Posterior cingulate gyrus (tissue), 11 donors: ENCODE measurements around the gene TRAPPC2B.

Experiments
- DNase-seq, 10 donors: peaks; one replicate each; pipeline versions ENCODE4 v3.0.0 to v3.0.0-alpha.2; 2020 to 2021; ENCODE audit warnings: mixed read lengths in 3 of 10
- intact Hi-C: fragments of 100-400 bp; cut with DNase I; formaldehyde crosslinking; loops from one replicate; pipeline ENCODE4 v1.15.1; 2023

The TRAPPC2B gene

GRCh38 chr19:57362997-57363687, at the start of gene TRAPPC2B, which contains the start of gene ZNF547:
Gene TRAPPC2B, plus strand, starts transcription at chr19:57363551. Its CDS starts 1,283 bp downstream, at chr19:57364834.
Gene ZNF547, plus strand, starts transcription at chr19:57363551. Its CDS starts 5,005 bp downstream, at chr19:57368556.
- DNase-seq, result peak; percentile 95 to 100 (median 99)
- intact Hi-C loops, result no loop called here

GRCh38 chr19:57314146-57314545, 49.2 kb upstream of the TRAPPC2B start:
- intact Hi-C loops, result no loop called here
- no peak for DNase-seq

- peak in 2 of 10 donors; percentile 71 to 86 for DNase-seq
These were observed 45.8 kb upstream of the TRAPPC2B start for GRCh38 chr19:57317503-57317902.

GRCh38 chr19:57319869-57320179, 43.5 kb upstream of the TRAPPC2B start:
- intact Hi-C loops, result loop anchor here (5.0 kb wide), 1 partner anchor 38 kb away; the partner anchor contains the start of gene ZNF460
- no peak for DNase-seq

More at GRCh38 chr19:57317503-57317902, 45.8 kb upstream of the TRAPPC2B start:
- intact Hi-C loops, result loop anchor here (5.0 kb wide), 1 partner anchor 35 kb away; the partner anchor contains the start of gene ZNF460

- intact Hi-C loops, result no loop called here
- peak; percentile 94 to 99 (median 97) for DNase-seq
These were observed 42.9 kb upstream of the TRAPPC2B start, which contains the start of gene ZNF543 for GRCh38 chr19:57320180-57321084. Gene ZNF543, plus strand, starts transcription at chr19:57320472. Its CDS starts 382 bp downstream, at chr19:57320854.

GRCh38 chr19:57321116-57321515, 42.2 kb upstream of the TRAPPC2B start:
- DNase-seq, result no peak
- intact Hi-C loops, result no loop called here

- intact Hi-C loops, result no loop called here
- no peak for DNase-seq
These were observed 41.6 kb upstream of the TRAPPC2B start for GRCh38 chr19:57321751-57322150.

- DNase-seq, result no peak
- intact Hi-C loops, result no loop called here
These were observed 38.4 kb upstream of the TRAPPC2B start for GRCh38 chr19:57324992-57325391.

GRCh38 chr19:57327993-57328392, 35.4 kb upstream of the TRAPPC2B start:
- DNase-seq, result no peak
- intact Hi-C loops, result no loop called here

- DNase-seq, result no peak
- intact Hi-C loops, result no loop called here
These were observed 29.2 kb upstream of the TRAPPC2B start for GRCh38 chr19:57334191-57334590.

GRCh38 chr19:57338877-57339276, 24.5 kb upstream of the TRAPPC2B start:
- DNase-seq, result no peak
- intact Hi-C loops, result no loop called here

- intact Hi-C loops, result no loop called here
- DNase-seq, result no peak
These were observed 20.8 kb upstream of the TRAPPC2B start for GRCh38 chr19:57342582-57342981.

GRCh38 chr19:57348136-57348535, 15.2 kb upstream of the TRAPPC2B start:
- intact Hi-C loops, result no loop called here
- no peak for DNase-seq

- peak; percentile 92 to 100 (median 96) for DNase-seq
- intact Hi-C loops, result loop anchor here (5.0 kb wide), 1 partner anchor 69 kb away; the partner anchor contains the start of gene ZNF460
These were observed 12.2 kb upstream of the TRAPPC2B start, which contains the start of gene ZNF304 for GRCh38 chr19:57350877-57351805. Gene ZNF304, plus strand, starts transcription at chr19:57351271. Its CDS starts 394 bp downstream, at chr19:57351665.

- intact Hi-C loops, result loop anchor here (5.0 kb wide), 1 partner anchor 70 kb away; the partner anchor contains the start of gene ZNF460
These were observed 11.5 kb upstream of the TRAPPC2B start for GRCh38 chr19:57351867-57352266.

GRCh38 chr19:57355916-57356315, 7.4 kb upstream of the TRAPPC2B start:
- intact Hi-C loops, result no loop called here
- DNase-seq, result no peak

More at GRCh38 chr19:57351867-57352266, 11.5 kb upstream of the TRAPPC2B start:
- DNase-seq, result no peak

- intact Hi-C loops, result no loop called here
- no peak for DNase-seq
These were observed 5.9 kb upstream of the TRAPPC2B start for GRCh38 chr19:57357406-57357805.

- no peak for DNase-seq
- intact Hi-C loops, result no loop called here
These were observed 4.1 kb upstream of the TRAPPC2B start for GRCh38 chr19:57359300-57359699.

GRCh38 chr19:57362419-57362818, 932 bp upstream of the TRAPPC2B start:
- no peak for DNase-seq
- intact Hi-C loops, result no loop called here

- DNase-seq, result peak in 1 of 10 donors; percentile 3
- intact Hi-C loops, result no loop called here
These were observed 384 bp downstream of the TRAPPC2B start for GRCh38 chr19:57363688-57364181.
